Endothelial cell of umbilical vein (primary cell): ENCODE data around the gene AHSP.

Experiments used
- EZH2 ChIP-seq: IDR thresholded peaks from 2 replicates; pipeline ENCODE4 v1.6.1; 2012; ENCODE audit warnings: borderline replicate concordance, low read depth, mild to moderate bottlenecking, moderate library complexity, low read length, inconsistent platforms; ENCODE audit not compliant: severe bottlenecking
- FOS ChIP-seq: IDR thresholded peaks from 2 replicates; pipeline ENCODE4 v1.6.1; 2011; ENCODE audit warnings: mild to moderate bottlenecking, low read length, moderate library complexity, borderline replicate concordance; ENCODE audit not compliant: insufficient read depth
- GATA2 ChIP-seq: IDR thresholded peaks from 2 replicates; pipeline ENCODE4 v1.7.0; 2011; ENCODE audit warnings: low read depth, mild to moderate bottlenecking, moderate library complexity, mixed read lengths, low read length; ENCODE audit not compliant: insufficient read length, insufficient read depth
- JUN ChIP-seq: IDR thresholded peaks from 2 replicates; pipeline ENCODE4 v1.6.1; 2011; ENCODE audit warnings: borderline replicate concordance, low read depth; ENCODE audit not compliant: insufficient read length, insufficient read depth
- MYC ChIP-seq: IDR thresholded peaks from one replicate; pipeline ENCODE4 v1.6.1; 2011; ENCODE audit warnings: mild to moderate bottlenecking, low read depth, low read length
- POLR2A ChIP-seq: IDR thresholded peaks from 2 replicates; pipeline ENCODE4 v1.6.1; 2012; ENCODE audit warnings: low read depth, mild to moderate bottlenecking, control low read depth, low read length
- POLR2AphosphoS5 ChIP-seq: IDR thresholded peaks from 2 replicates; pipeline ENCODE4 v1.6.1; 2012; ENCODE audit warnings: low read depth, mild to moderate bottlenecking, control low read depth, low read length, moderate library complexity; ENCODE audit not compliant: insufficient read depth
- TF ChIP-seq, protein P1 (sequence below), 2 donors: IDR thresholded peaks; 1 replicate in 1 of 2; 2 replicates in 1 of 2; pipeline ENCODE4 v1.5.1; 2011; ENCODE audit warnings: low read length in 2 of 2, mild to moderate bottlenecking in 2 of 2, moderate library complexity in 2 of 2, control low read depth in 1 of 2, inconsistent platforms in 1 of 2, low read depth in 1 of 2; ENCODE audit not compliant: insufficient read depth in 1 of 2; ENCODE audit errors: extremely low read depth in 1 of 2
- TF ChIP-seq, protein P2 (sequence below): IDR thresholded peaks from 2 replicates; pipeline ENCODE4 v1.6.1; 2011; ENCODE audit not compliant: insufficient read depth, insufficient read length

DNA sequence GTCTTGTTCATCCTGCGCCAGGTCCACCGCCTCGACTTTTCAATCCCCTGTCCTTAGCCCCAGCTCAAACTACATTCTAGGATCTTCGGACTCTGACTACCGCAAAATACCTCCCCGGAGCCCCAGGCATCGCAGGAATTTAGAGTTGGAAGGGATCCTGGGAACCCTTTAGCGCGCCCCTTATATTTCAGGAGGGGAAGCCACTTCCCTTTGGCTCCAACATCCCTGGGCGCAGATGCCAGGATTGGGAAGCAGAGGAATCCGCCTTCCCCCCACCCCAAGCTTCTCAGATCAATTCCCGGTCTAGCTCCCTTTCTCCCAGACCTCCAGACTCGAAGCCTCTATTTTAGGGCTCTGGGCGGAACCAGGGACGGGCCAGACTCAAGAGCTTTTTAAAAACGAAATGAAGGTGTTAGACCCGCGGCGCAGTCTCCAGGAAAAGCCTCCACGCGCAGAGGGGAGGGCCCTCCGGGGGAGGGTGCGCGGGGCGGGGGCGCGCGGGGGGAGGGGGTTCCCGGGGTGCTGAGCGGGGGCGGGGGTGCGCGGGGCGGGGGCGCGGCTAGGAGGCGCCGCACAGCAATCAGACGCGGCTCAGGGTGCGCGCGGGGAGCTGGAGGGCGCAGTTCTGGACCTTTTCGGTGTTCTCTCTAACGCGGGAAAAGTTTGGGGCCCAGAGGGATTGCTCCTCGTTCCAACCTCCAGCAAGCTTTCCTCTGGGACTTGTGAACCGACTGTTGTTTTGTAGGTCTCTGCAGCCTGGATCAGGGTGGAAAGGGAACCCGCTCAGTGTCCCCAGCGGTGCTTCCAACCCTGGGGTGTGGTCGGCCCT is 1.6 kb downstream of the AHSP start:
- TF ChIP-seq, protein P1, sequence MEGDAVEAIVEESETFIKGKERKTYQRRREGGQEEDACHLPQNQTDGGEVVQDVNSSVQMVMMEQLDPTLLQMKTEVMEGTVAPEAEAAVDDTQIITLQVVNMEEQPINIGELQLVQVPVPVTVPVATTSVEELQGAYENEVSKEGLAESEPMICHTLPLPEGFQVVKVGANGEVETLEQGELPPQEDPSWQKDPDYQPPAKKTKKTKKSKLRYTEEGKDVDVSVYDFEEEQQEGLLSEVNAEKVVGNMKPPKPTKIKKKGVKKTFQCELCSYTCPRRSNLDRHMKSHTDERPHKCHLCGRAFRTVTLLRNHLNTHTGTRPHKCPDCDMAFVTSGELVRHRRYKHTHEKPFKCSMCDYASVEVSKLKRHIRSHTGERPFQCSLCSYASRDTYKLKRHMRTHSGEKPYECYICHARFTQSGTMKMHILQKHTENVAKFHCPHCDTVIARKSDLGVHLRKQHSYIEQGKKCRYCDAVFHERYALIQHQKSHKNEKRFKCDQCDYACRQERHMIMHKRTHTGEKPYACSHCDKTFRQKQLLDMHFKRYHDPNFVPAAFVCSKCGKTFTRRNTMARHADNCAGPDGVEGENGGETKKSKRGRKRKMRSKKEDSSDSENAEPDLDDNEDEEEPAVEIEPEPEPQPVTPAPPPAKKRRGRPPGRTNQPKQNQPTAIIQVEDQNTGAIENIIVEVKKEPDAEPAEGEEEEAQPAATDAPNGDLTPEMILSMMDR (IDR thresholded peaks at IDR 0.05; ENCODE audit: extremely low read depth in 1 of 2, insufficient read depth in 1 of 2, low read depth in 1 of 2, low read length in 2 of 2) = no peak
- TF ChIP-seq JUN (no peak), POLR2AphosphoS5 (no peak), POLR2A (no peak), EZH2 (no peak), GATA2 (no peak), MYC (no peak), FOS (no peak)
- TF ChIP-seq, protein P2, sequence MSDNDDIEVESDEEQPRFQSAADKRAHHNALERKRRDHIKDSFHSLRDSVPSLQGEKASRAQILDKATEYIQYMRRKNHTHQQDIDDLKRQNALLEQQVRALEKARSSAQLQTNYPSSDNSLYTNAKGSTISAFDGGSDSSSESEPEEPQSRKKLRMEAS = no peak
